Activated naive CD4-positive, alpha-beta T cell treated with anti-CD3 and anti-CD28 coated beads, Interleukin-2, amount 50 U/mL, for 24 hours (primary cell): ENCODE results near the gene PALD1.

ENCODE experiments used
- H3K27ac Mint-ChIP-seq: one replicate; pipeline ENCODE4 v1.8.0; 2021; ENCODE audit warnings: mild to moderate bottlenecking, mixed read lengths
- H3K27me3 Mint-ChIP-seq: one replicate; pipeline ENCODE4 v1.8.0; 2021; ENCODE audit warnings: mixed read lengths
- H3K36me3 Mint-ChIP-seq: one replicate; pipeline ENCODE4 v1.8.0; 2021; ENCODE audit warnings: mixed read lengths
- H3K4me1 Mint-ChIP-seq: one replicate; pipeline ENCODE4 v1.8.0; 2021; ENCODE audit warnings: mixed read lengths
- H3K4me3 Mint-ChIP-seq: one replicate; pipeline ENCODE4 v1.8.0; 2021; ENCODE audit warnings: mild to moderate bottlenecking, mixed read lengths
- H3K9me3 Mint-ChIP-seq: one replicate; pipeline ENCODE4 v1.8.0; 2021; ENCODE audit warnings: mixed read lengths

Gene PALD1

GRCh38 chr10:70615784-70616522 is 137.4 kb downstream of the PALD1 start:
- Mint-ChIP-seq H3K4me1 (peaks cover 11% of the 10 kb centered on the region), H3K27me3 (no peaks in the 10 kb centered on the region), H3K27ac (no peak overlapping the region), H3K9me3 (peaks cover 9% of the 10 kb centered on the region), H3K4me3 (no peak overlapping the region), H3K36me3 (peaks cover 4% of the 10 kb centered on the region)

DNA sequence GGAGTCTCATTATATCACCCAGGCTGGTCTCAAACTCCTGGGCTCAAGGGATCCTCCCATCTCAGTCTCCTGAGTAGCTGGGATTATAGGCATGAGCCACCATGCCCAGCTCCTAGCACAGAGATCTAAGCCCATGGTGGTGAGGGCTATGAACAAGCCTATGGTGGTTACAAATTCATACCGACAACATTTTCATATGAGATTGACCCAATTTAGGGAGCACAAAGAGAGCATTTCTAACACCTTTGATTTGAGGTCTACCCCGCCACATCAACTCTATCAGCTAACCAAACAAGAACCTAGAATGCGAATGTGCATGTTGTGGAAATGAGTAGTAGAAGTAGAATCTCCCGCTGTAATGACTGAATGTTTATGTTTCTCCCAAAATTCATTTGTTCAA is 138.2 kb downstream of the PALD1 start:
- Mint-ChIP-seq H3K27me3 (no peaks in the 10 kb centered on the region), H3K36me3 (peaks cover 6% of the 10 kb centered on the region), H3K4me3 (no peak overlapping the region), H3K4me1 (peaks cover 11% of the 10 kb centered on the region), H3K9me3 (peaks cover 9% of the 10 kb centered on the region), H3K27ac (no peak overlapping the region)
